Omental fat pad (tissue), 4 donors: ENCODE measurements around the gene FBL. TPM values are rescaled to one million over a fixed set of nuclear protein-coding genes. Genes with fewer than 3 reads are reported as not detected.

ENCODE experiments used
- ATAC-seq: fragments of 150-250 bp; one replicate; pipeline ENCODE4 v1.9.1; 2016; ENCODE audit warnings: mild to moderate bottlenecking, moderate library complexity; ENCODE audit not compliant: low FRiP score
- DNase-seq: peaks from one replicate; pipeline ENCODE4 v3.0.0-alpha.2; 2019; ENCODE audit warnings: low spot score
- CTCF ChIP-seq, 3 donors: fragments of 450-650 bp; IDR thresholded peaks; one replicate each; pipeline ENCODE4 v1.5.1; 2016 to 2017; ENCODE audit warnings: antibody characterized with exemption in 3 of 3, mild to moderate bottlenecking in 3 of 3, moderate library complexity in 2 of 3
- total RNA-seq, 4 donors: library from RNA; depleted of rRNA; stranded (reverse); fragments of >200 nt; gene quantifications; one replicate each; pipeline ENCODE4 v1.1.0, GENCODE V29; 2016

Gene FBL
- total RNA-seq, 4 donors from 2014 or later: 103 to 194 (median 125) TPM

GRCh38 chr19:39831679-39832078, 14.5 kb downstream of the FBL start:
- no peak for TF ChIP-seq CTCF (IDR thresholded peaks at IDR 0.05)
- ATAC-seq: no peak
- DNase-seq: no peak

GRCh38 chr19:39830847-39831246, 15.3 kb downstream of the FBL start:
- ATAC-seq: no peak
- DNase-seq: no peak
- no peak for TF ChIP-seq CTCF (IDR thresholded peaks at IDR 0.05)

GRCh38 chr19:39830406-39830805, 15.8 kb downstream of the FBL start:
- DNase-seq: no peak
- ATAC-seq: no peak
- no peak for TF ChIP-seq CTCF (IDR thresholded peaks at IDR 0.05)

GRCh38 chr19:39829702-39830275, 16.4 kb downstream of the FBL start:
- ATAC-seq (no peak), DNase-seq (no peak)
- TF ChIP-seq CTCF (IDR thresholded peaks at IDR 0.05): no peak

GRCh38 chr19:39828654-39829032, 17.5 kb downstream of the FBL start:
- DNase-seq (no peak), ATAC-seq (no peak)
- no peak for TF ChIP-seq CTCF (IDR thresholded peaks at IDR 0.05)

GRCh38 chr19:39828015-39828653, 18.0 kb downstream of the FBL start:
- ATAC-seq (no peak), DNase-seq (no peak)
- TF ChIP-seq CTCF (IDR thresholded peaks at IDR 0.05): no peak

GRCh38 chr19:39827216-39827615, 19.0 kb downstream of the FBL start:
- ATAC-seq: no peak
- no peak for DNase-seq
- TF ChIP-seq CTCF (IDR thresholded peaks at IDR 0.05): no peak
